GM10248 (cell line): ENCODE data around the gene MTNR1A.

Experiments used
- CTCF ChIA-PET: fragments of 300-600 bp; sonication (Branson Sonifier 250); formaldehyde crosslinking; extraction: SDS; loops from one replicate; lab custom pipeline; 2021; ENCODE audit warnings: antibody characterized with exemption; lab: Yijun Ruan, JAX
- POLR2A ChIA-PET: fragments of 350-650 bp; sonication (Branson Sonifier 250); formaldehyde crosslinking; extraction: SDS; loops from one replicate; lab custom pipeline; 2020; ENCODE audit warnings: antibody characterized with exemption; lab: Yijun Ruan, JAX
- DNase-seq: peaks from one replicate; pipeline ENCODE4 v3.0.0; 2012; ENCODE audit errors: extremely low spot score
- TF ChIP-seq, protein P1 (sequence below): IDR thresholded peaks from 2 replicates; pipeline ENCODE4 v1.5.1; 2012; ENCODE audit warnings: mild to moderate bottlenecking, low read depth; ENCODE audit errors: extremely low read depth, missing control alignments, control extremely low read depth

MTNR1A gene

GRCh38 chr4:186596346-186596745 lies 41.0 kb upstream of the MTNR1A start:
- TF ChIP-seq, protein P1, sequence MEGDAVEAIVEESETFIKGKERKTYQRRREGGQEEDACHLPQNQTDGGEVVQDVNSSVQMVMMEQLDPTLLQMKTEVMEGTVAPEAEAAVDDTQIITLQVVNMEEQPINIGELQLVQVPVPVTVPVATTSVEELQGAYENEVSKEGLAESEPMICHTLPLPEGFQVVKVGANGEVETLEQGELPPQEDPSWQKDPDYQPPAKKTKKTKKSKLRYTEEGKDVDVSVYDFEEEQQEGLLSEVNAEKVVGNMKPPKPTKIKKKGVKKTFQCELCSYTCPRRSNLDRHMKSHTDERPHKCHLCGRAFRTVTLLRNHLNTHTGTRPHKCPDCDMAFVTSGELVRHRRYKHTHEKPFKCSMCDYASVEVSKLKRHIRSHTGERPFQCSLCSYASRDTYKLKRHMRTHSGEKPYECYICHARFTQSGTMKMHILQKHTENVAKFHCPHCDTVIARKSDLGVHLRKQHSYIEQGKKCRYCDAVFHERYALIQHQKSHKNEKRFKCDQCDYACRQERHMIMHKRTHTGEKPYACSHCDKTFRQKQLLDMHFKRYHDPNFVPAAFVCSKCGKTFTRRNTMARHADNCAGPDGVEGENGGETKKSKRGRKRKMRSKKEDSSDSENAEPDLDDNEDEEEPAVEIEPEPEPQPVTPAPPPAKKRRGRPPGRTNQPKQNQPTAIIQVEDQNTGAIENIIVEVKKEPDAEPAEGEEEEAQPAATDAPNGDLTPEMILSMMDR: no peak
- no peak for DNase-seq
- ChIA-PET POLR2A (no interaction called here), CTCF (no interaction called here)

- POLR2A ChIA-PET: no interaction called here
- no peak for DNase-seq
- TF ChIP-seq, protein P1: no peak
- CTCF ChIA-PET: interaction anchor here (1.9 kb wide), 1 partner anchor 16 kb away, joined by 5 read pairs; no protein-coding TSS in a partner anchor
These were observed 38.2 kb upstream of the MTNR1A start for GRCh38 chr4:186593587-186593973.

DNA sequence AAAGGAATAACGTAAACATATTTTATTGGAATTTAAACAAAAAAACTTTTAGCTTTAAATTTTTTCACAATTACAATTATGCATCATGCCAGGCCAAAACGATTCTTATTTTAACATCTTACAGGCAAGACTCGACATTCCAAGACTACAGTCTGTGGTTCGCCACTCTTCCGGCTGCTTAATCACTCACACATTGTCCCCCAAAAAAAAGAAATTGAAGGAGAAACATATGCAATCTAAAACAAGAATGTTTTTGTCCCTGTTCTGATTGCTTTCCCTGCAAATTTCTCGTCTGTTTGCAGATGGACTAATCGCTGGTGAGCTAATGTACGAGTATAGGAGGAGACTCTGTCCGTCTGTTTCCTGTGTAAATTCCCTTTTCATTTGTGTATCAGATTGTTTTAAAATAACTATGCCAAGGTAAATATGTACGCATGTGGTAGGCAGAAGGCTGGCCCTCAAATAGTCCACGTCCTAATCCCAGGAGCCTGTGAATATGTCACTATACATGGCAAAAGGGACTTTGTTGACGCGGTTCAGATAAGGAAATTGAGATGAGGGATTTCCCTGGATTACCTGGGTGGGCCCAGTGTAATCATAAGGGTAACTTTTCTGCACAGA lies 37.7 kb upstream of the MTNR1A start:
- ChIA-PET CTCF (interaction anchor here (1.2 to 1.3 kb wide), 2 partner anchors 13 to 298 kb away, joined by 5 read pairs; no protein-coding TSS in a partner anchor), POLR2A (no interaction called here)
- TF ChIP-seq, protein P1: no peak
- no peak for DNase-seq

DNA sequence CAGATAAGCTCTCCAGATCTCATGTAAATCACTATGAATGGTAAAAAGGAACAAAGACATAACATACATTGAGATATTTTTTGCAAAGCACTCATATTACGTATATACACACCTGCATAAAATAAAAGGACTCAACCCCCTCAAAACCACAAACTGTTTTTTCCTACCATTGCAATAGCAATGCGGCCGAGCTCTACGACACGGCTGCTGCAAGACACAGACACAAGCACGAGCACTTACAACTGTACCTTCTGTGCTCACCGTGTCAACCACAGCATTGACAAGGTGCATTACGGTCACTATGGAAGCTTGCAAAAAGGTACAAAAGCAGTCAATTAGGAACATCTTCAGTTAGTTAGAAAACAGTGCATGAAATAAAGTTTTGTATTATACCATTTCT lies 37.1 kb upstream of the MTNR1A start:
- ChIA-PET CTCF (interaction anchor here (1.2 to 1.3 kb wide), 2 partner anchors 14 to 297 kb away, joined by 5 read pairs; no protein-coding TSS in a partner anchor), POLR2A (no interaction called here)
- TF ChIP-seq, protein P1: no peak
- DNase-seq: no peak

- TF ChIP-seq, protein P1: no peak
- POLR2A ChIA-PET: no interaction called here
- DNase-seq: no peak
- CTCF ChIA-PET: interaction anchor here (1.2 kb wide), 1 partner anchor 296 kb away, joined by 5 read pairs; no protein-coding TSS in a partner anchor
These were observed 36.3 kb upstream of the MTNR1A start for GRCh38 chr4:186591651-186592050.

GRCh38 chr4:186588503-186588902 lies 33.1 kb upstream of the MTNR1A start:
- ChIA-PET POLR2A (no interaction called here), CTCF (interaction anchor here (1.3 to 3.8 kb wide), 7 partner anchors 9 to 298 kb away, joined by 4 to 26 read pairs (median 10); no protein-coding TSS in a partner anchor)
- DNase-seq: no peak
- TF ChIP-seq, protein P1: no peak
